GM18502 (cell line): ENCODE results near the gene GOSR1.
"Not testable (repeated sequence)": the region's sequence is repeated elsewhere in the genome, so short reads cannot be mapped to it uniquely, and the experiment has no call there.

Source experiments
- ATAC-seq: cut with Tn5 transposase; IDR thresholded peaks from one replicate; pipeline ENCODE4 v1.9.1; 2021; ENCODE audit warnings: mild to moderate bottlenecking; ENCODE audit not compliant: unreplicated experiment, poor library complexity

The GOSR1 gene

GRCh38 chr17:30503558-30503957, 26.4 kb downstream of the GOSR1 start:
- ATAC-seq = no peak

DNA sequence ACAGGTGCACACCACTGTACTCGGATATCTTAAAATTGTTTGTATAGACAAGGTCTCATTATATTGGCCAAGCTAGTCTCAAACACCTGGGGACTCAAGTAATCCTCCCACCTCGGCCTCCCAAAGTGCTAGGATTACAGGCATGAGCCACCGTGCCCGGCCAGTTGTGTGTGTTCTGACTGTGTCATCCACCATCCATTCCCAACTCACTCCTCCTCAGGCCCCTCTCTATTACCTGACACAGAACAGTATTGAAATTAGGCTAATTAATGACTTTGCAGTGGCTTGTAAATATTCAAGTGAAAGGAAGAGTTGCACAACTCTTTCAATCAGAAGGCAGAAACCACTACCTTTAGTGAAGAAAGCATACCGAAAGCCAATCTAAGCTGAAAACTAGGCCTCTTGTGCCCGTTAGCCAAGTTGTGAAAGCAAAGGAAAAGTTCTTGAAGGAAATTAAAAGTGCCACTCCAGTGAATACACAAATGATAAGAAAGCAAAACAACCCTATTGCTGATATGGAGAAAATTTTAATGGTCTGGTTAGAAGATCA, 28.7 kb downstream of the GOSR1 start:
- ATAC-seq = no peak

GRCh38 chr17:30506481-30506880, 29.3 kb downstream of the GOSR1 start:
- ATAC-seq = no peak

- no peak for ATAC-seq
These were observed 36.1 kb downstream of the GOSR1 start for GRCh38 chr17:30513346-30513745.

DNA sequence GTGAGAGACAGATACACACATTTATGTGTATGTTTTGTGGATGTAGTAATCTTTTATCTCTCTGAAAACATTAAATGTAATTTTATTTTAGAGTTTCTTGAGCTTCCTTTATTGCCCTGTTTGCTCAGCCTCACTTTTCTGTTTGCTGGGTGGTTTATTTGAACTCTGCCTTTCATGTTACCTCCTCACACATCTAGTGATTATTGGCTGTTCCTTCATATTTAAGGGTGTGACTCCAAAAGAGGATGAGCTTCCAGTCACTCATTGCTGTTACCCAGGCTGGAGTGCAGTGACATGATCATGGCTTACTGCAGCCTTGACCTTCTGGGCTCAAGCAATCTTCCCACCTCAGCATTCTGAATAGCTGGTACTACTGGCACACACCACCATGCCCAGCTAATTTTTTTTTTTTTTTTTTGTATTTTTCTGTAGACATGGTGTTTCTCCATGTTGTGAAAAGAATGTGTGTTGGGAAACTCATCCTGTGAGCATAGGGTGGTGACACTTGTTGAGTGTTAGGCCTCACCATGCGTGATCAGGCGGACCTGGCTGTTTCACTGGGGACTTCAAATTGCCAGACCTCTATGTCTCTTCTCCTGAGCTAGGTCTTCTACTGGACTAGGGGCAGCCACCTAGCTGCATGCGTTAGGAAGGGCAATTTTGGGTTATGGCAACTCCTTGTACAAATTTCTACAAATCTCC, 37.8 kb downstream of the GOSR1 start:
- ATAC-seq = no peak

DNA sequence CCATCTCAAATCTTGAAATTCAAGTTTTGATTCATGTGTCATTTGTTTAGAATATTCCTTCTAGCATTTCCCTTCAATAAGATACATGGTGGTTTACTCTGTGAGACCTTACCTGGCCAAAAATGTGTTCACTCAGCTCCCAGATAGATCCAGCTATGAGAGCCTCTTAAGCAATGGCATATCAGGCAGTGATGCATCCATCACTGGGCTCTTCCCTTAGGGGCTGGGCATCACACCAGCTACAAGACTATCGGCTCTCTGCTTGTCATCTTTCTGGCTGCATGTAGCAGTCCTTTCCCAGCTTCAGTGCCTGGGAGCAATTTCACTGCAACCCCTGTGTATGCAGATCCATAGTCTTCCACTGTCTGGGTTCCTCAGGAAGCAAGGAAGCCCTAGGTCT, 40.6 kb downstream of the GOSR1 start:
- no peak for ATAC-seq

DNA sequence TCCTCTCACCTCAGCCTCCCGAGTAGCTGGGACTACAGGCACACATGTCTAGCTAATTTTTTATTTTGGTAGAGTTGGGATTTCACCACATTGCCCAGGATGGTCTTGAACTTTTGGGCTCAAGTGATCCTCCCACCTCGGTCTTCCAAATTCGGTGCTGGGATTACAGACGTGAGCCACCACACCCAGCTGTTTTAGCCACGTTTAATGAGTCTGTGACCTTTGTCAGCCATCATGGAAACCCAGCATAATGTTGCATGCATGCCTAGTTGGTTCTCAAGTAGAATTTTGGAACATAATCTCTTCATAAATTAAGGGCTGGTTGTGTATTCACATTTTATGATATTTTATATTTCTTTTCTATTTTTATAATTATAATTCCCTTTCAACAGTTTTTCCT, 42.0 kb downstream of the GOSR1 start:
- no peak for ATAC-seq

DNA sequence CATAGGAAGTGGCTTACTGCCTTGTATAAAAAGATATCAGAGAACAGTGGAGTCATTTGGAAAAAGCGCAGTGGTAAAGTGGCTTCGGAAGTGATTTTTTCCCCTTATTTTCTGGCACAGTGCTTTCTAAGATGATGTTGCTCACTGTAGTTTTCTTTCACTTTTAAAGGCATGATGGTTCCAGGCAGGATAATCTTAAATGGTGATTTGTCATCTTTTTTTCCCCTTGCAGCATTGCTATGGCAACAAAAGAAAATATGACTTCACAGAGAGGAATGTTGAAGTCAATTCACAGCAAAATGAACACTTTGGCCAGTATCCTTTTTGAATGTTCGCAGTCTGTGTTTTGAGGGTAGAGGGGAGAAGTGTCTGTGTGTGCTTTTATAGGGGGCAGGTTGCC, 42.5 kb downstream of the GOSR1 start:
- no peak for ATAC-seq

DNA sequence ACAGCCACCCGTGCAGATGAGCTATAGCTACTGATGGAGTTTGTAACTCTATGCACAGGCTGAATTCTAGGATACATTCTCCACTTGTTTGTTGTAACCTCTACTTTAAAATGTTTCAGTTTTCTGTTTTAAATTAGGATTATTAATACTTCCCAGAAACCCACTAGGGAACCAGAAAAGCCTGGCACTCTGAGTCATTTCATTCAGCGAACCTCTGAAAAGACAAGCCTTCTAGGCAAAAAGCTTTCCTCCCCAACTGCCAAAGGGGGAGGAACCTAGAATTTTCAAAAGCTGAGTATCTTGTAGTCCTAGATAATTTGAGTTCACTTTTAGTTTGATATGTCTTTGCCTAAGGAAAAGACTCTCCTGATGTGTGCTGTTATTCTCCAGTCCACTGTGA, 43.2 kb downstream of the GOSR1 start:
- no peak for ATAC-seq

GRCh38 chr17:30520882-30521281, 43.7 kb downstream of the GOSR1 start:
- ATAC-seq = no peak

- no peak for ATAC-seq
These were observed 44.6 kb downstream of the GOSR1 start for GRCh38 chr17:30521766-30522165.

DNA sequence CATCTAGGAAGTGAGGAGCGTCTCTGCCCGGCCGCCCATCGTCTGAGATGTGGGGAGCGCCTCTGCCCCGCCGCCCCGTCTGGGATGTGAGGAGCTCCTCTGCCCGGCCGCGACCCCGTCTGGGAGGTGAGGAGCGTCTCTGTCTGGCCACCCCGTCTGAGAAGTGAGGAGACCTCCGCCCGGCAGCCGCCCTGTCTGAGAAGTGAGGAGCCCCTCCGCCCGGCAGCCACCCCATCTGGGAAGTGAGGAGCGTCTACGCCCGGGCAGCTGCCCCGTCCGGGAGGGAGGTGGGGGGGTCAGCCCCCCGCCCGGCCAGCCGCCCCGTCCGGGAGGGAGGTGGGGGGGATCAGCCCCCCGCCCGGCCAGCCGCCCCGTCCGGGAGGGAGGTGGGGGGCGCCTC, 46.0 kb downstream of the GOSR1 start:
- ATAC-seq = not testable (repeated sequence)

- ATAC-seq = no peak
These were observed 47.6 kb downstream of the GOSR1 start for GRCh38 chr17:30524847-30525246.

DNA sequence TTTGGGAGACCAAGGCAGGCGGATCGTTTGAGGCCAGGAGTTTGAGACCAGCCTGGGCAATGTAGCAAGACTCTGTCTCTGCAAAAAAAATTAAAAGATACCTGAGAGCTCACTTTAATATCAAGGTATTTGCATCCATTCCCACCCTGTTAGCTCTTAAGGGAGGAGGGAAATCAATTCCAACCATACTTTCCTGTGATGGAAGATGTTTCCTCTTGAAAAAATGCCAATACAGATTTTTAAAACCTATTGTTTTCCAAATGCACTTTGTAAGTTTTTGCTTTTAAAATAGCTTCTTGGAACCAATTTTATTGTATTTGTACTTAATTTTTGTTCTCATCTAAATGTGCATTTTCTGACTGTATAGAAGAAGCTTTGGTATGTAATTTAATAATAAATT, 49.2 kb downstream of the GOSR1 start:
- no peak for ATAC-seq

- not testable (repeated sequence) for ATAC-seq
These were observed 51.5 kb downstream of the GOSR1 start for GRCh38 chr17:30528701-30529100.

DNA sequence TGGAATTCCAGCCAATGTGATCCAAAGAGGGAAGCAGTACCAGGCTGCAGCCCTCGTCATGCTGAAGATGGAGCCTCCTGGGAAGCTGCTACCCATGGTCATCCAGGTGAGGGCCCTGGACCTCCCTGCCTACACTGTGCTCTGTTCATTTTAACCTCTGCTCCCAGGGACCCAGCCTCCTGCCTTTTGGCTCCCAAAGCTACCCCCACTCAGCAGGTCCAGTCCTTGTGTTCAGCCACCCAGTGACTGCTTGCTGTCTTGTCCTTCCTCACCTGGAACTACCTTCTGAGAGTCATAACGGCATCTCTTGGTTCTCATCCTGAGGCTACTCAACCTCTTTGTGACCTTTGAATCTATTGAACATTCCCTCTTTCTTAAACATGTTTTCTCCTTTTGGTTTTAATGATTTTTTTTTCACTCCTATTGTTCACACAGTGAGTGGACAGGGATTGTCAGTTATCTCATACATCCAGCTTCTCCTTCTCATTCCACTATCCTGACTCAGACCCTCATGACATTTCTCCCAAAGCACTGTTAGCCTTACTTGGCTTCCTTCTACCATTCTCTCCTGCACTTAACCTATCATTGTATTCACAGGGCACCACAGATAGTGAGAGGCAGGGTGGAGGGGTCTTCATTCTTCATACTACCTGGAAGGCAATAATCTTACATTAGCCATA, 53.3 kb downstream of the GOSR1 start:
- ATAC-seq = no peak

- ATAC-seq = no peak
These were observed 55.7 kb downstream of the GOSR1 start for GRCh38 chr17:30532871-30533270.

- ATAC-seq = no peak
These were observed 57.1 kb downstream of the GOSR1 start for GRCh38 chr17:30534298-30534697.

DNA sequence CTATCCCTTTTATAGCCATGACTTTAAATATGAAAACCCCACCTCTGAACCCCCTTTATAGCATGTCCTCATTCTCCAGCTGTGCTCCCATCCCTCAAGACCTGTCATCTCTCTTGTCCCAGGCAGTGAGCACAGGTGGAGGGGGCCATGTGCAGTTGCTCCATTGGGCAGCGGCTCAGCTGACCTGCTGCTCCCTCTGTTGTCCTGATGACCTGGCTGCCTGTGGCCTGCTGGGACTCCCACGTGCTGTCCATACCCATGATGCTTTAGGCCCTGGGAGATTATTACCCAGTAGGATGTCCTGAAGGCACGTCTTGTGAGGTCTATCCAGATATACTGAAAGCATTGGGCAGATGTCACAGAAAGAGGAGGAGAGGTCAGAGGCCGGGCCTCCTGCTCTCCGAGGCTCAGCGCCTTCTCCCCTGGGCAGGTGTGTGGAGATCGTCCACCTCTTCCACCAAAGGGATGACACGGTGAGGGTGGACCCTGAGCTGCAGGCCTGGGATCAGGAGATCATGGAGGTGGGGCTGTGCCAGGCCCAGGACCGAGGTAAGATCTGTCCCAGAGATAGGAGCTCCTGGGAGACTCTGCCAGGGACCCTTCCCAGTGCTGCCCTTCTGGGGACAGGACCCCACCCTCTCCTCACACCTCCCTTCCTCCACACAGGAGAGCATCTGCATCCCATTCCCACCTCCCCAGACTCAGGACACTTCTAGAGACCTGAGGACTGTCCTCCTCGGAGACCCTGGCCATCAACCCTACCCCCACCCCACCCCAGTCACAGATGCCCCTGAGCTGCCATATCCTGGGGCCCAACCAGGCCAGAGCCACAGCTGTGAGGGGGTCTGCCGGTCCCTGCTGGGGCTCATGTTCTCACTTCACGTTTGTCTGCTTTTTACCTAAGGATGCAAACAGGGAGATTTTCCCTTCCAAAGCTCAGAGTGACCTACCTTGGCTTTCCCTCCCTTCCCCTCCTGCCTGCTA, 58.0 kb downstream of the GOSR1 start:
- no peak for ATAC-seq

GRCh38 chr17:30536846-30537245, 59.6 kb downstream of the GOSR1 start:
- not testable (repeated sequence) for ATAC-seq

DNA sequence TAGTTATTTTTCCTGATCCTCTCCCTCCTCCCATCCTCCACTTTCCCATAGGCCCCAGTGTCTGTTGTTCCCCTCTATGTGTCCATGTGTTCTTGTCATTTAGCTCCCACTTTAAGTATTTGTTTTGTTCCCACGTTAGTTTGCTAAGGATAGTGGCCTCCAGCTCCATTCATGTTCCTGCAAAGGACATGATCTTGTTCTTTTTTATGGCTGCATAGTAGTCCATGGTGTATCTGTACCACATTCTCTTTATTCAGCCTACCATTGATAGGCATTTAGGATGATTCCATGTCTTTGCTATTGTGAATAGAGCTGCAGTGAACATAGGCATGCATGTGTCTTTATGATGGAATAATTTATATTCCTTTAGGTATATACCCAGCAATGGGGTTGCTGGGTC, 60.5 kb downstream of the GOSR1 start:
- ATAC-seq = not testable (repeated sequence)
